Calu3 (cell line): ENCODE data around the gene TMEM185B. TPM values are rescaled to one million over a fixed set of nuclear protein-coding genes. Genes with fewer than 3 reads are reported as not detected.
"Not testable (repeated sequence)": the region's sequence is repeated elsewhere in the genome, so short reads cannot be mapped to it uniquely, and the experiment has no call there.

ENCODE experiments used
- BruUV-seq: library from RNA; stranded (reverse); fragments of 400-500 nt; replicated peaks from 2 replicates; lab custom pipeline; 2021; lab: Mats Ljungman, UMichigan
- CTCF ChIA-PET: fragments of 300-600 bp; sonication (Branson Sonifier 250); formaldehyde crosslinking; loops from one replicate; lab custom pipeline; 2022; ENCODE audit warnings: antibody characterized with exemption; lab: Charles Lee
- DNase-seq: peaks from one replicate; pipeline ENCODE4 v3.0.0; 2022
- H3K27ac Mint-ChIP-seq: one replicate; pipeline ENCODE4 v1.8.0; 2022; ENCODE audit warnings: mixed read lengths; ENCODE audit not compliant: unreplicated experiment
- H3K27me3 Mint-ChIP-seq: one replicate; pipeline ENCODE4 v1.8.0; 2022; ENCODE audit warnings: mixed read lengths; ENCODE audit not compliant: unreplicated experiment
- H3K36me3 Mint-ChIP-seq: one replicate; pipeline ENCODE4 v1.8.0; 2022; ENCODE audit warnings: mild to moderate bottlenecking, moderate library complexity, mixed read lengths; ENCODE audit not compliant: insufficient read depth, unreplicated experiment
- H3K4me1 Mint-ChIP-seq: one replicate; pipeline ENCODE4 v1.8.0; 2022; ENCODE audit warnings: mild to moderate bottlenecking, low read depth, mixed read lengths; ENCODE audit not compliant: unreplicated experiment
- H3K4me3 Mint-ChIP-seq: one replicate; pipeline ENCODE4 v1.8.0; 2022; ENCODE audit warnings: mild to moderate bottlenecking, low read depth, moderate library complexity, mixed read lengths; ENCODE audit not compliant: unreplicated experiment
- H3K9me3 Mint-ChIP-seq: one replicate; pipeline ENCODE4 v1.8.0; 2022; ENCODE audit warnings: low read depth, mixed read lengths; ENCODE audit not compliant: unreplicated experiment
- intact Hi-C: fragments of 100-400 bp; cut with micrococcal nuclease; formaldehyde crosslinking; loops from one replicate; pipeline ENCODE4 v1.10.0; 2022; ENCODE audit not compliant: unreplicated experiment
- total RNA-seq: library from RNA; stranded (reverse); gene quantifications from 2 replicates; pipeline ENCODE4 v1.2.3, GENCODE V29; 2022
- TF ChIP-seq, protein P1 (sequence below): fragments of 200-600 bp; IDR thresholded peaks from one replicate; pipeline ENCODE4 v1.8.0; 2022; ENCODE audit warnings: antibody characterized with exemption; ENCODE audit not compliant: unreplicated experiment

The TMEM185B gene
- total RNA-seq, 1 experiment from 2014 or later, result 42.8 TPM

DNA sequence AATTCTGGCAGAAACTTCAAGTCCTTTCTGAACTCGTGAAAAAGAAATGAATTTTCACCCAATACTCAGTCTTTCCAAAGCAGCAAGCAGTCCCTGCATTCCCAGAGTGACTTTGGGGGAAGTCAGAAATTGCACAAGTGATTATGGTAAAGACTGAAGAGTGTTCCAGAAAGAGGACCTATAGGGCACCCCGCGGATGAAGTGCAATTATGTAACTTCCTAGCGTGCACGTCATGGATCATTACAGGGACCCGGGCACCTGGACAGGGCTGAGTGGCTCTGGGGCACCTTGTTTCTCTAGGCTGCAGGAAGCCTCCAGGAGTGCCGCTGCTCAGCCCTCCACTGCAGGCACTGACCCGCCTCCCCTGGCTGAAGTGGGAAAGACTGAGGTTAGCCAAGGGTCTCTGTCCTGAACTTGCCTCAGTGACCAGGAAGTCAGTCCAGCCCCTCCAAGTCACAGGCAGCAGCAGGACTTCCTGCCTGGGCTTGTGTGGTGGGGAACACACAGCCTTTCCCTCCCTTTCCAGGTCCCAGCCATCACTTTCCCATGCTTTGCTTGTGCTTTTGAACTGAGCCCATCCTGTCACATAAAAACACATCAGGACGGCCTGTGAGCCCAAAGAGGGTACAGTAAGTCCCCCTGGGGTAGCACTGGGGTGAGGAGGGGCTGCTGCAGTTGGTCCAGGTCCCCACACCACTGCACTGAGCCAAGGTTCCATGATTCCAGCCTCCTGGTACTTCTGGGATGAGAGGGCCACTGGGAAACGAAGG is 19.8 kb downstream of the TMEM185B start:
- H3K4me3 Mint-ChIP-seq, result no peak overlapping the region
- no peaks in the 10 kb centered on the region for H3K4me1 Mint-ChIP-seq
- no TSS peak for BruUV-seq
- H3K27me3 Mint-ChIP-seq, result no peaks in the 10 kb centered on the region
- DNase-seq, result no peak
- CTCF ChIA-PET, result no interaction called here
- intact Hi-C loops, result no loop called here
- no peak overlapping the region for H3K27ac Mint-ChIP-seq
- TF ChIP-seq, protein P1, sequence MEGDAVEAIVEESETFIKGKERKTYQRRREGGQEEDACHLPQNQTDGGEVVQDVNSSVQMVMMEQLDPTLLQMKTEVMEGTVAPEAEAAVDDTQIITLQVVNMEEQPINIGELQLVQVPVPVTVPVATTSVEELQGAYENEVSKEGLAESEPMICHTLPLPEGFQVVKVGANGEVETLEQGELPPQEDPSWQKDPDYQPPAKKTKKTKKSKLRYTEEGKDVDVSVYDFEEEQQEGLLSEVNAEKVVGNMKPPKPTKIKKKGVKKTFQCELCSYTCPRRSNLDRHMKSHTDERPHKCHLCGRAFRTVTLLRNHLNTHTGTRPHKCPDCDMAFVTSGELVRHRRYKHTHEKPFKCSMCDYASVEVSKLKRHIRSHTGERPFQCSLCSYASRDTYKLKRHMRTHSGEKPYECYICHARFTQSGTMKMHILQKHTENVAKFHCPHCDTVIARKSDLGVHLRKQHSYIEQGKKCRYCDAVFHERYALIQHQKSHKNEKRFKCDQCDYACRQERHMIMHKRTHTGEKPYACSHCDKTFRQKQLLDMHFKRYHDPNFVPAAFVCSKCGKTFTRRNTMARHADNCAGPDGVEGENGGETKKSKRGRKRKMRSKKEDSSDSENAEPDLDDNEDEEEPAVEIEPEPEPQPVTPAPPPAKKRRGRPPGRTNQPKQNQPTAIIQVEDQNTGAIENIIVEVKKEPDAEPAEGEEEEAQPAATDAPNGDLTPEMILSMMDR, result no peak
- no peaks in the 10 kb centered on the region for H3K36me3 Mint-ChIP-seq
- peaks cover 3% of the 10 kb centered on the region for H3K9me3 Mint-ChIP-seq

DNA sequence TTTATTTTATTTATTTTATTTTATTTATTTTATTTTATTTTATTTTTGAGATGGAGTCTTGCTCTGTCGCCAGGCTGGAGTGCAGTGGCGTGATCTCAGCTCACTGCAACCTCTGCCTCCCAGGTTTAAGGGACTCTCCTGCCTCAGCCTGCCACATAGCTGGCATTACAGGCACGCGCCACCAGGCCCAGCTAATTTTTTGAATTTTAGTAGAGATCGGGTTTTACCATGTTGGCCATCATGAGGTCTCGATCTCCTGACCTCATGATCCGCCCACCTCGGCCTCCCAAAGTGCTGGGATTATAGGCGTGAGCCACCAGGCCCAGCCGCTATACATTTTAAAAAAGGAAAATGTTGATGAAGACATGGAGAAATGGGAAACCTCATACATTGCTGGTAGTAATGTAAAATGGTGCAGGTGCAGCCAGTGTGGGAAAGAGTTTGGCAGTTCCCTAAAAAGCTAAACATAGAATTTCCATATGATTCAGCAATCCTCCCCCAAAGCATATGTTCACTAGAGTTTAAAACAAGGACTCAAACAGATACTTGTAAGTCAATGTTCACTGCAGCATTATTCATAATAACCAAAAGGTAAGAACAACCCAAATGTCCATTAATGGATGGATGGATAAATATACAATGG is 23.3 kb downstream of the TMEM185B start:
- H3K27me3 Mint-ChIP-seq, H3K36me3 Mint-ChIP-seq, DNase-seq, H3K4me3 Mint-ChIP-seq, CTCF ChIA-PET, H3K9me3 Mint-ChIP-seq, intact Hi-C loops, BruUV-seq, H3K27ac Mint-ChIP-seq, H3K4me1 Mint-ChIP-seq: not testable (repeated sequence)

DNA sequence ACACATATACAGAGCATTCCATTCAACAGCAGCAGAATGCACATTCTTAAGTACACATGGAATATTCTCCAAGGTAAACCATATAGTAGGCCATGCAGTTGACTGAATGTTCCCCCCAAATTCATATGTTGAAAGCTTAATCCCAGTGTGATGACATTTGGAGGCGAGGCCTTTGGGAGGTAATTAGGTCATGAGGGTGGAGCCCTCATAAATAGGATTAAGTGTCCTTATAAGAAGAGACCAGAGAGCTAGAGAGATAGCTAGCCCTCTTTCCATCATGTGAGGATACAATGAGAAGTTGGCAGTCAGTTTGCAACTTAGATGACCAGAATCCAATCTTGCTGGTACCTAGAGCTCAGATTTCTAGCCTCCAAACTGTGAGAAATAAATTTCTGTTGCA is 27.6 kb downstream of the TMEM185B start:
- Mint-ChIP-seq H3K27me3 (peaks cover 12% of the 10 kb centered on the region), H3K27ac (no peak overlapping the region)
- CTCF ChIA-PET, result no interaction called here

DNA sequence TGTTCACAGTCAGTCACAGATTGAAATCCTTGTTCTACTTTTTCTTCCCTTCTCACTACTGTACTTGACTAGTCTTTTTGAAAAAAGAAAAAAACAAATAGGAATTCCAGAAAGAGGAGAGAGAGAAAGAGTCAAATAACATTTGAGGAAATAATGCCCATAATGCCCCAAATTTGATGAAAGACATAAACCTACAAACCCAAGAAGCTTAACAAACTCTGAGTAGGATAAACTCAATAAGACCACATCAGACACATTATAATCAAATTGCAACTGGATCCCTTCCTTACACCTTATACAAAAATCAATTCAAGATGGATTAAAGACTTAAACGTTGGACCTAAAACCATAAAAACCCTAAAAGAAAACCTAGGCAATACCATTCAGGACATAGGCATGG is 30.9 kb downstream of the TMEM185B start:
- intact Hi-C loops, result no loop called here
- Mint-ChIP-seq H3K27ac (no peak overlapping the region), H3K9me3 (peaks cover 7% of the 10 kb centered on the region), H3K36me3 (no peaks in the 10 kb centered on the region), H3K4me1 (no peaks in the 10 kb centered on the region), H3K4me3 (no peak overlapping the region), H3K27me3 (peaks cover 20% of the 10 kb centered on the region)
- no TSS peak for BruUV-seq
- TF ChIP-seq, protein P1, result no peak
- CTCF ChIA-PET, result no interaction called here
- DNase-seq, result no peak

More for the DNA sequence above, 27.6 kb downstream of the TMEM185B start:
- BruUV-seq, result no TSS peak
- Mint-ChIP-seq H3K4me3 (no peak overlapping the region), H3K9me3 (peaks cover 10% of the 10 kb centered on the region), H3K36me3 (no peaks in the 10 kb centered on the region), H3K4me1 (no peaks in the 10 kb centered on the region)
- intact Hi-C loops, result no loop called here
- no peak for DNase-seq
- TF ChIP-seq, protein P1, result no peak

DNA sequence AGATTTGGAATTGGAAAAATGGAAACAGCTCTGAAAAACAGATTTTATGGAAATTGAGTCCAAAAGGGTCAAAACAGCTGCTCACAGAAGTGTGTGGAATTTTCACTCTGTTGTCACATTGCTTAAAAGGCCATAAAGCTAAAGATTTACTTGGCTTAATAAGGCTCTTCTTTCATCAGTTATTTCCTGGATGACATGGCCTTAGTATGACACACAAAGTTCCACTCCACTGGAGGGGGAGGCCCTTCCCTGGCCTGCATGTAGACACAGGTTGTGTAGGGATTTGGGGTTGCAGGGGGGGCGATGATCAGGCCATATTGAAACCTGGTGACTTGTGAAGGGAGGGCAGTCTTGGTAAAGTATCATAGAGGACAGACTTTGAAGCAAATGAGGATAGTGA is 34.0 kb downstream of the TMEM185B start:
- H3K4me1 Mint-ChIP-seq, result no peaks in the 10 kb centered on the region
- no peak overlapping the region for H3K27ac Mint-ChIP-seq
- intact Hi-C loops, result no loop called here
- peaks cover 7% of the 10 kb centered on the region for H3K9me3 Mint-ChIP-seq
- no peak for DNase-seq
- CTCF ChIA-PET, result no interaction called here
- H3K27me3 Mint-ChIP-seq, result peaks cover 20% of the 10 kb centered on the region
- TF ChIP-seq, protein P1, result no peak
- BruUV-seq, result no TSS peak
- no peaks in the 10 kb centered on the region for H3K36me3 Mint-ChIP-seq
- H3K4me3 Mint-ChIP-seq, result no peak overlapping the region
